Nucleus accumbens (tissue), 56 donors: Measurements from ENCODE around the gene APLP1.
"Not testable (repeated sequence)": the region's sequence is repeated elsewhere in the genome, so short reads cannot be mapped to it uniquely, and the experiment has no call there.

Source experiments
- DNase-seq, 56 donors: peaks; one replicate each; lab custom pipeline; 2025; lab: John Stamatoyannopoulos, UW

Gene APLP1

DNA sequence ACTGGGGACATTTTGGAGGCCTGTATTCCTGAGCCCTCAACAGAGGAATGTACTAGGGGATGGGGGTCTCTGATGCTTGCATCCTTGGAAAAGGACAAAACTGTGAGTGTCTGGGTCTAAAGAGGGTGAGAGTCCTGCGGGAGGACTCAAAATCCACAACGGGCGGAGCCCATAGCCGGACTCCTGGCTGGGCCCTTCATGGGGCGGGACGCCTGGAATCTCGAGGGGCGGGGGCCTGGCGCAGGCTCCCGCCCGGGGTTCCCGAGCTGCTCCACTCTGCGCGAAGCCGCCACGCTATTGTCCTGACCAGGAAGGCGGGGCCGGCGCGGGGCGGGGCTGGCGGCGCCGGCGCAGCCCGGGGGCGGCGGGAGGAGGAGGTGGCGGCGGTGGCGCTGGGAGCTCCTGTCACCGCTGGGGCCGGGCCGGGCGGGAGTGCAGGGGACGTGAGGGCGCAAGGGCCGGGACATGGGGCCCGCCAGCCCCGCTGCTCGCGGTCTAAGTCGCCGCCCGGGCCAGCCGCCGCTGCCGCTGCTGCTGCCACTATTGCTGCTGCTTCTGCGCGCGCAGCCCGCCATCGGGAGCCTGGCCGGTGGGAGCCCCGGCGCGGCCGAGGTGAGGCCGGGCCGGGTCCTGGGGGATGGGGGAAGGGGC lies at the start of gene APLP1:
APLP1 (plus strand) TSS at position 403 of the 651 bp plus-strand sequence; CDS start at position 466, 63 bp downstream.
- DNase-seq = peak; percentile 24 to 94 (median 86)

DNA sequence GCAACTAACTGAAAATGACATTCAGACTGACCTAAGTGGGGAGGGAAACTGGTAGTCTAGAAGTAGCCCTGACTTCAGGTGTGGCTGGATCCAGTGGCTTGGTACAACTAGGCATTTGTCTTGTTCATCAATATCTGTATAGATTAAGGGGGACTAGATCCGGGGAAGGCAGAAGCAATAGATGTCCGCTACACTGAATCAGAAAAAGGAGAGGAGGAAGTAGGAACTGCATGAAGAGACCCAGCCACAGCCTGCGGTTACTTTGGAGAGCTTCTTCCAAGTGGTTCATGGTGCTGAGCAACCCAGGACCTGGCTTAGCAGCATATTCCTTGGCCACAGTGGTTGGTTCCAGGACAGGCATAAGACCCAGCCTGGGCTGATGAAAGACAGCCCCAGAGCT lies 45.8 kb upstream of the APLP1 start:
- no peak for DNase-seq

DNA sequence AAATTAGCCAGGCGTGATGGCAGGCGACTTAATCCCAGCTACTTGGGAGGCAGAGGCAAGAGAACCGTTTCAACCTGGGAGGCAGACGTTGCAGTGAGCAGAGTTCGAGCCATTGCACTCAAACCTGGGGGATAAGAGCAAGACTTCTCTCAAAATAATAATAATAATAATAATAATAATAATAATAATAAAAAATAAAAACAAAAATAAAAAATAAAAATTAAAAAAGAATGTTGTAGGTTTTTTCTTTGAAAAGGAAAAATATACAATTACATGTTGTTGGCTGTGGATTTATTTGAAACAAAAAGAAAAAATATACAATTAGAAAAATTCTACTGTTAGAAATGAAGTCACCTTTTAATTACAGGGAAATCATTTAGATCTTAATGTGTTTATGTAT lies 44.2 kb upstream of the APLP1 start:
- no peak for DNase-seq

DNA sequence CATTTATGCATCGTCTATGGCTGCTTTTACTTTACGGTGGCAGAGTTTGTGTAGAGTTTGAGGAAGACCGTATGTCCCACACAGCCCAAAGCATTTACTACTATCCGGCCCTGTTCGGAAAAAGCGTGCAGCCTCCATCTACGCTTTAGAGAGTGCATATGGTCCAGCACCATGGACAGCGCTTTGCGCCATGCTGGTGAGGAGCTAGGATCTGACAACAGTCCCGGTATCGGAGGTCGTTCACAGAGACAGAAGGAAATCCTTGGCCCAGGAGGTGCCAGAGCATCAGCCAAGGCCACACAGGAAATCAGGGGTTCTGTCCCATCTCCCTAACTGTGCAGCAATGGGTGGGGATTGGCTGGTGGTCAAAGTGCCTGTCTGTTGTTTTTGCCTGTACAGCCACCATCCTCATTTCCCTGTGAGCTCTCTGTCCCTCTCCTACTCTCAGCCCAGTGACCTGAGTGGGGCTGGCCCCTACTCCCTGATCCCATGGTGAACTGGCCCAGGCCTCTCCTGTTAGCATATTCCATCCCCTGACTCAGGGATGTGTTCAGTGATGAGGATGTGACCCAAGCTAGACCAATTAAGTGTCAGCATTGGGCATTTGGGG lies 39.6 kb upstream of the APLP1 start:
- peak in 26 of 56 donors; percentile 0 to 61 (median 18) for DNase-seq

GRCh38 chr19:35830986-35831385 lies 37.4 kb upstream of the APLP1 start:
- no peak for DNase-seq

GRCh38 chr19:35832054-35832453 lies 36.3 kb upstream of the APLP1 start:
- DNase-seq = no peak

DNA sequence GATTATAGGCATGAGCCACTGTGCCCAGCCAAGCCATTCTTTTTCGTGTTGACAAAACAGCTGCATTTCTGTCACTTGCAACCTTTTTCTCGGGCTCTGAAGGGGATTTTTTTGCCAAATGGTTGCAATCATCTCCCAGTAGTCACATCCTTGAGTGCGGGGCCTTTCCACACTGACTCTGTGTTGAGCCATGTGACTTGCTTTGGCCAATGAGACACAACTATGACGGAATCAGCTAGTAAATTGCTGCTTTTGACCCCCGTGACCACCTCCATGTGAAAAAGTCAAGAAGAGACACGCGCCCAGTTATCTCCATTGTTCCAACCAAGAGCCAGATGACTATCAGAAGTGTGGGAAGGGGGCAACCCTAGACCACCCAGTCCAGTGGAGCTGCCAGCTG lies 34.4 kb upstream of the APLP1 start:
- DNase-seq = no peak

DNA sequence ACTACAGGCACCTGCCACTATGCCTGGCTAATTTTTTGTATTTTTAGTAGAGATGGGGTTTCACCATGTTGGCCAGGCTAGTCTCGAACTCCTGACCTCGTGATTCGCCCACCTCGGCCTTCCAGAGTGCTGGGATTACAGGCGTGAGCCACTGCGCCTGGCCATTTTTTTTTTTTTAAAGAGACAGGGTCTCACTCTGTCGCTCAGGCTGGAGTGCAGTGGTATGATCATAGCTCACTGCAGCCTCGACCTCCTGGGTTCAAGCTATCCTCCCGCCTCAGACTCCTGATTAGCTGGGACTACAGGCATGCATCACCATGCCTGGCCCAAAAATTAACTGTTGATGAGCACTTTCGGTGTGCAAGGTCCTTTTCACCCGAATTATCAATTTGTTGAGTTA lies 32.3 kb upstream of the APLP1 start:
- not testable (repeated sequence) for DNase-seq

GRCh38 chr19:35841961-35842595 lies 26.3 kb upstream of the APLP1 start:
- DNase-seq = no peak

- no peak for DNase-seq
These were observed 25.6 kb upstream of the APLP1 start for GRCh38 chr19:35842666-35843272.

GRCh38 chr19:35843676-35844481 lies 24.5 kb upstream of the APLP1 start:
- DNase-seq = peak in 1 of 56 donors; percentile 21

- no peak for DNase-seq
These were observed 23.7 kb upstream of the APLP1 start for GRCh38 chr19:35844482-35845214.

DNA sequence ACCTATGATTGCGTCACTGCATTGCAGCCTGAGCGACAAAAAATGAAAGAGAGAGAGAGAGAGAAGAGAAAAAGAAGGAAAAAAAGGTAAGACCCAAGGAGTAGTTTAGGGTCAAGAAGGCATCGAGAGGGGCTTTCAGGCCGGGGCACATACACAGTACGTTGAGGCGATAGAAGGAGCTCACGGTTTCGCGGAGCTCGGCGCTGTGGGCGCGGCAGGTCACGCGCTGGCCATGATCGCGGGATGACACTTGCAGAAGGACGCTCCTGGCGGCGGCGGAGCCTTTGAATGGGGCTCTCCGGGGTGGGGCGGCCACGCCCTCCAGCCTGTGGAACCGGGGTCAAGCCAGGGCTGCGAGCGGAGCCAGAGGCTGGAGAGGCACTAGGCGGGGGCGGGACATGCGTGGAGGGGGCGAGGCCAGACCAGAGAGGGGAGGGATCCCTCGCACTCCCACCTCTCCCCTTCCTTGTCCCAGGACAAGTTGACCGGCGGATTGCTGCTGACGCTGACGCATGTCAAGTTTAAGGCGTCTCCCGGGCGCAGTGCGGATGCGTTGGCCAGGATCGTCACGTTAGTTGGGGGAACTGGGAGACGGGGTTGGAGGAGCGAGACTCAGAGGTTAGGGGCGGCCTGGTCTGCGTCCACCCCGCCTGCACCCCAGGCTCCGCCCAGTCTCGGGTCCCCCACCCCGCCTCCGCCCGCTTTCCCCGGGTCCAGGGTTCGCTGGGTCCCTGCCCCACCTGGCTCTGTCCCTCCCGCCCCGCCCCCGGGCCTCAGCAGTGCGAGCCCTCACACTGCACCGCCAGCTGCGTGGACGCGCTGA lies 22.9 kb upstream of the APLP1 start:
- DNase-seq = peak in 2 of 56 donors; percentile 28 to 52

GRCh38 chr19:35846038-35846668 lies 22.2 kb upstream of the APLP1 start:
- DNase-seq = peak in 3 of 56 donors; percentile 3

- DNase-seq = no peak
These were observed 20.5 kb upstream of the APLP1 start for GRCh38 chr19:35847911-35848310.

- no peak for DNase-seq
These were observed 19.9 kb upstream of the APLP1 start for GRCh38 chr19:35848486-35848885.

DNA sequence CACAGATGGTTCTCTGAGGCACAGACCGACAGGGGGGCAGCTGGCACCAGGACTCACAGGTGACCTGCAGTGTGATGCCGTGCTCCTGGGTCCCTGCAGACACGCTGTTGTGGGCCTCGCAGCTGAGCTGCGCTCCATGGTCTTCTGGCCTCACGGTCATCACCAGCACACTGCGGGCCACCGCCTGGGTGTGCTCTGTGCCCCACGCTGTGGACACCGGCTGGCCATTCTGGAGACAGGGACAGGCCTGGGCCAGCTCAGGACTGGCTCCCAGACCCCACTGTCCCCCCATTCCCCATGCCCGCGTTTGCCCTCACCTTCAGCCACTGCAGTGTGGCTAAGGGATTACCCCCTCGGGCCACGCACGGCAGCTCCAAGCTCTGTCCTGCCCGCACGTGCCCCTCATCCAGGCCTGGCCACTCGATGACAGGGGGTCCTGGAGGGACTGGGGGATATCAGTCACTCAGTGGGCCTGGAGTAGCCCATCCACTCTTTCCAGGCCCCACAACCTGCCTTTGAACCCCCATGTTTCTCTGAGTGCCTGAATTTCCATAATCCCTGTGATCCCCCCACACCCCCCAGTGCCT lies 19.4 kb upstream of the APLP1 start:
- DNase-seq = no peak
